ENCODE results near the gene SLC44A1.
A peak's percentile ranks its signal among the peaks of the same experiment; 100 is the strongest.
"Not testable (repeated sequence)": the region's sequence is repeated elsewhere in the genome, so short reads cannot be mapped to it uniquely, and the experiment has no call there.

SLC44A1 gene

GRCh38 chr9:105242557-105242956, 1.9 kb upstream of the SLC44A1 start:
- no peak for DNase-seq (ENCODE audit: low spot score)

GRCh38 chr9:105243015-105243686, 1.3 kb upstream of the SLC44A1 start:
- DNase-seq (ENCODE audit: low spot score) = no peak

- no peak for DNase-seq (ENCODE audit: low spot score)
Measured at GRCh38 chr9:105244734-105245028, 230 bp downstream of the SLC44A1 start.

GRCh38 chr9:105245029-105245890, 809 bp downstream of the SLC44A1 start:
- DNase-seq (ENCODE audit: low spot score) = peak; percentile 81

- DNase-seq (ENCODE audit: low spot score) = no peak
Measured at GRCh38 chr9:105245891-105246161, 1.4 kb downstream of the SLC44A1 start.

- no peak for DNase-seq (ENCODE audit: low spot score)
Measured at GRCh38 chr9:105246656-105247173, 2.3 kb downstream of the SLC44A1 start.

GRCh38 chr9:105248691-105249090, 4.2 kb downstream of the SLC44A1 start:
- DNase-seq (ENCODE audit: low spot score) = no peak

GRCh38 chr9:105251133-105251532, 6.7 kb downstream of the SLC44A1 start:
- DNase-seq (ENCODE audit: low spot score) = no peak

- no peak for DNase-seq (ENCODE audit: low spot score)
Measured at GRCh38 chr9:105251733-105252404, 7.4 kb downstream of the SLC44A1 start.

- DNase-seq (ENCODE audit: low spot score) = no peak
Measured at GRCh38 chr9:105252405-105252756, 7.9 kb downstream of the SLC44A1 start.

- DNase-seq (ENCODE audit: low spot score) = no peak
Measured at GRCh38 chr9:105254226-105254625, 9.8 kb downstream of the SLC44A1 start.

GRCh38 chr9:105255421-105255820, 11.0 kb downstream of the SLC44A1 start:
- DNase-seq (ENCODE audit: low spot score) = no peak

GRCh38 chr9:105256569-105256968, 12.1 kb downstream of the SLC44A1 start:
- DNase-seq (ENCODE audit: low spot score) = not testable (repeated sequence)

- no peak for DNase-seq (ENCODE audit: low spot score)
Measured at GRCh38 chr9:105257809-105258208, 13.4 kb downstream of the SLC44A1 start.

- no peak for DNase-seq (ENCODE audit: low spot score)
Measured at GRCh38 chr9:105258225-105258737, 13.8 kb downstream of the SLC44A1 start.

- no peak for DNase-seq (ENCODE audit: low spot score)
Measured at GRCh38 chr9:105259274-105259673, 14.8 kb downstream of the SLC44A1 start.

- DNase-seq (ENCODE audit: low spot score) = no peak
Measured at GRCh38 chr9:105259731-105260612, 15.5 kb downstream of the SLC44A1 start.

- no peak for DNase-seq (ENCODE audit: low spot score)
Measured at GRCh38 chr9:105262497-105262896, 18.0 kb downstream of the SLC44A1 start.

- no peak for DNase-seq (ENCODE audit: low spot score)
Measured at GRCh38 chr9:105264380-105264779, 19.9 kb downstream of the SLC44A1 start.

GRCh38 chr9:105268254-105268653, 23.8 kb downstream of the SLC44A1 start:
- DNase-seq (ENCODE audit: low spot score) = not testable (repeated sequence)

- no peak for DNase-seq (ENCODE audit: low spot score)
Measured at GRCh38 chr9:105269593-105269992, 25.1 kb downstream of the SLC44A1 start.

- no peak for DNase-seq (ENCODE audit: low spot score)
Measured at GRCh38 chr9:105270711-105271110, 26.3 kb downstream of the SLC44A1 start.
